Muscle of arm (tissue), 12 donors: ENCODE measurements around the gene GHRL. TPM values are rescaled to one million over a fixed set of nuclear protein-coding genes. Genes with fewer than 3 reads are reported as not detected.
A peak's percentile ranks its signal among the peaks of the same experiment; 100 is the strongest.
"Not testable (repeated sequence)": the region's sequence is repeated elsewhere in the genome, so short reads cannot be mapped to it uniquely, and the experiment has no call there.

Source experiments
- DNase-seq: peaks from one replicate; pipeline ENCODE4 v3.0.0-alpha.2; 2013
- polyA plus RNA-seq, 12 donors: library from polyadenylated mRNA; unstranded; fragments of 120-200 nt; gene quantifications; one replicate each; pipeline ENCODE4 v1.2.1, GENCODE V29; 2013; ENCODE audit not compliant: insufficient read length in 12 of 12

The GHRL gene
- polyA plus RNA-seq, 12 donors = 0.27 to 1.8 (median 1.0) TPM; not detected in 2

DNA sequence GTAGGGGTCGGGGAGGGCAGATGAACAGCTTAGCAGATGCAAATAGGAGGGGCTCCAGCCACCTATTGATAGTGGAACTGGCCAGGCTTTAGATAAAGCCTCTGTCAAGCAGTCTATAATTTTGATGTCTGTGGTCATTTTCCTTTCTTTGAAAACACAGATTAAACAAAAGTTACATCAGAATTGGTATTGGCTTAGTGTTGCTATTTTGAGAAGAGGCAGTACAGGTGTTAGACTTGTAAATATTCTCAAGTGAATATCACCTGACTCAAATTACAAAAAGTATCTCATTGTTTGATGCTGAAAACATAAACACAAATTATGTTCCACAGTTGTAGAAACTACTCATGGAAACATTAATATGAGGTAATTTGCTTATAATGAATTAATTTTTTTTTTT lies 18.1 kb downstream of the GHRL start:
- DNase-seq = no peak

DNA sequence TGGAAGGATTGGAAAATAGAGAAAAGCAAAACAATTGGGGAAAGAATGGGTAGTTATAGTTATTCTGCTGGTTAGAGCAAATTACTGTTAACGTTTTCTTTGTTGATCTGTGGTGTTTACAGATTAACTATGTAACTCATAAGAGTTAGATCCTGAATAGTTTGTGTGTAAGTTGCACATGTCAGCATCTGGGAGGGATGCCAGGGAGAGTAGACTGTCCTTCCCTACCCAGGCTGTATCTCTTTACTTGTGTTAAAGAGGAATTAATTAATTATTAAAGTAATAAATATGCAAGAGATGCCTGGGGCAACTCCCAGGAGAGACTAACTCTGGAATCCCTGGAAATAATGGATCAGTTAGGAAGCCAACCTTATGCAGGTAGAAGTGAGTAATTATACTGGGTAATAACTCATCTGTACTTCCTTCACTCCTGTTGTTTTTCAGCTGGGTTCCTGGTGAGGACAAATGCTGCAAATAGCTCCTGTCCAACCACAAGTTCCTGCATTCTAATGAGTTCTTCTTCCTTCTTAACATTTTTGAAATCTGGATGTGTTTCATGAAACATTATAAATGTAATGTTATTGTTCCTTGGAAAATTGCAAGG lies 18.9 kb downstream of the GHRL start:
- DNase-seq = no peak

DNA sequence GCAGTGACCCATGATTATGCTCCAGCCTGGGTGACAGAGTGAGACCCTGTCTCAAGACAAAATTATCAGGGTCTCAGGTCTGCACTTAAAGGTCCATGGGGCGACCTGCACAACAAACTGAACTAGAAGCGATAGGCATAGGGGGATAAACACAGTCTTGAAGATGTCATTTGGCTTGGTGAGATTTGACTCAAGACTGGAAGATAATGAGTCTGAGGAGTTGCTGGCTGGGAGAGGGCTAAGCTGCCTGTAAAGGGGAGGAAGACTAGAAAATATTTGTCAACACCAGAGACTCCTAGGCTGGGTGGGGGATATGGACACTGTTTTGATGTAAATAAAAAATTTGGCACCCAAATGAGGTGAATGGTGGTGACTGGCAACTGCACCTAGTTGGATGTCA lies 19.8 kb downstream of the GHRL start:
- no peak for DNase-seq

DNA sequence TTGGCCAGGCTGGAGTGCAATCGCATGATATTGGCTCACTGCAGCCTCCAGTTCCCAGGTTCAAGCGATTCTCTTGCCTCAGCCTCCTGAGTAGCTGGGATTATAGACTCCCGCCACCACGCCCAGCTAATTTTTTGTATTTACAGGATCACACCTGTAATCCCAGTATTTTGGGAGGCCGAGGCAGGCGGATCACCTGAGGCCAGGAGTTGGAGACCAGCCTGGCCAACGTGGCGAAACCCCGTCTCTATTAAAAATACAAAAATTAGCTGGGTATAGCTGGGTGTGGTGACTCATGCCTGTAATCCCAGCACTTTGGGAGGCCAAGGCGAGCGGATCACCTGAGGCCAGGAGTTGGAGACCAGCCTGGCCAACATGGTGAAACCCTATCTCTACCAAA lies 20.3 kb downstream of the GHRL start:
- DNase-seq = not testable (repeated sequence)

DNA sequence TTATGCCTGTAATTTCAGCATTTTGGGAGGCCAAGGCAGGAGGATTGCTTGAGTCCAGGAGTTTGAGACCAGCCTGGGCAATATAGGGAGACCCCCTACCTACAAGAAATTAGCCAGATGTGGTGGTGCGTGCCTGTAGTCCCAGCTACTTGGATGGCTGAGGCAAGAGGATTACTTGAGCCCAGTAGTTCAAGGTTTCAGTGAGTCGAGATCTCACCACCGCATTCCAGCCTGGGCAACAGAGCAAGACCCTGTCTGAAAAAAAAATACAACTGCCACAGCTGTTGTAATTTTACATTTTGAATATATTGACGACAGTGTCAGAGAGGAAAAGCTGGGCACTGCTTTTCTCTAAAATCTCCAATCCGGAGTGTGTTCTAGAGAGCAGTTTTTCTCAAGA lies 23.3 kb downstream of the GHRL start:
- DNase-seq = no peak

DNA sequence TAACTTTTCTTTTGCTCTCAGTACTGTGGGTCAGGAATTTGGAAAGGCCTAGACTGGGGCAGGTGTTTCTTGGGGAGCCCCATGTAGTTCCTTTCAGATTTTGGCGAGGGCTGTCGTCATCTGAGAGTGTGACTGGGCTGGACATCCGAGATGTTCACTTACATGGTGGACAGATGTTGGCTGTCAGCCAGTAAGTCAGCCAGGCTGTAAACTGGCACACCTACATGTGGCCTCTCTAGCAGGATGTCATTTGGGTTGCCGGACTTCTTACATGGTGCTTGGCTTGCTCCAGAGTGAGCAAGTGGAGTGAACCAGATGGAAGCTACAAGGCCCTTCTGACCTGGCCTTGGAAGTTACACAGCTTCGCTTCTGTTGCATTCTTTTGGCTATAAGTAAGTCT lies 23.8 kb downstream of the GHRL start:
- DNase-seq = no peak

DNA sequence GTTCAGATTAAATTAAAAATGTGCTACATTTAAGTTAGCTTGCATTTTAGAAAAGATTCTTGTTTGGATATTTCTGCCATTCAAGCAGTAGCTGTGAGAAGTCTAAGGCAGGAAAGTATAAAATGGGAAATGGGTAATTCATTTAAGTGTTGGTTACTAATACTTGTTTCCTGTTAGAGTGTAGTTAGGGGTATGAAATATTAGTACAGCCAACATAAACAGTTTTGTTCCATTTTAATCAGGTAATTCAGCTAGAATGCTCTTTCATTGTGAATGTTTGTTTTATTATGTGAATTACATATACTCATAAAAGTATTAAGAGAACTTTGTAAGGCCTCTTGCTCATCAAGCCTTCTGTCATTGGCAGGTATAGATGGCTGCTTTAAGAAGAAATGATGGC lies 24.6 kb downstream of the GHRL start:
- DNase-seq = no peak

DNA sequence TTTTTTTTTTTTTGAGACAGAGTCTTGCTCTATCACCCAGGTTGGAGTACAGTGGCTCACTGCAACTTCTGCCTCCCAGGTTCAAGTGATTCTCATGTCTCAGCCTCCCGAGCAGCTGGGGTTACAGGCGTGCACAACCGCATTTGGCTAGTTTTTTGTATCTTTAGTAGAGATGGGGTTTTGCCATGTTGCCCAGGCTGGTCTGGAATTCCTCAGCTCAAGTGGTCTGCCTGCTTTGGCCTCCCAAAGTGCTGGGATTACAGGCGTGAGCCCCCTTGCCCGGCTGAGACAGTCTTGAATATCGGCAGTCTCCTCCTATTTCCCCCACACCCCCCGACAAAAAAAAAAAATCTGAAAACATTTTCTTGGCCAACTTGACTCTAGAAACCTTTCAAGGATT lies 25.8 kb downstream of the GHRL start:
- not testable (repeated sequence) for DNase-seq

DNA sequence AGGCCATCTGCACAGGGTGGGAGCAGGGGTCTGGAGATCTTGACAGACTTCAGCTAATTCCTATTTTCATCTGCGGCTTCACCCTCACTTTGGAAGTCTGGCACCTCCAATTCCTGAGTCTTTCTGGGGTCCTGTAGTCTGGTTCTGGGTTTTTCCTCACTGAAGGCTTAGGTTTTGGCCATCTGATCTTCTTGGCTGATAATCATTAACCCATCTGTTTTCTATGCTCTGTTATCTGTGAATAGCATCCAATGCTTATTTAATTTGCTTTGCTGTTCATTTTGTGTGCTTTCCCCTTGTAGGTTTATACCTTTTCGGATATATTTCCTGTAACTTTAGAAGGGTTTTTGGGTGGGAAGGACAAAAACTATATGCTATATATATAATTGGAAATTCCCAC lies 26.9 kb downstream of the GHRL start:
- no peak for DNase-seq

DNA sequence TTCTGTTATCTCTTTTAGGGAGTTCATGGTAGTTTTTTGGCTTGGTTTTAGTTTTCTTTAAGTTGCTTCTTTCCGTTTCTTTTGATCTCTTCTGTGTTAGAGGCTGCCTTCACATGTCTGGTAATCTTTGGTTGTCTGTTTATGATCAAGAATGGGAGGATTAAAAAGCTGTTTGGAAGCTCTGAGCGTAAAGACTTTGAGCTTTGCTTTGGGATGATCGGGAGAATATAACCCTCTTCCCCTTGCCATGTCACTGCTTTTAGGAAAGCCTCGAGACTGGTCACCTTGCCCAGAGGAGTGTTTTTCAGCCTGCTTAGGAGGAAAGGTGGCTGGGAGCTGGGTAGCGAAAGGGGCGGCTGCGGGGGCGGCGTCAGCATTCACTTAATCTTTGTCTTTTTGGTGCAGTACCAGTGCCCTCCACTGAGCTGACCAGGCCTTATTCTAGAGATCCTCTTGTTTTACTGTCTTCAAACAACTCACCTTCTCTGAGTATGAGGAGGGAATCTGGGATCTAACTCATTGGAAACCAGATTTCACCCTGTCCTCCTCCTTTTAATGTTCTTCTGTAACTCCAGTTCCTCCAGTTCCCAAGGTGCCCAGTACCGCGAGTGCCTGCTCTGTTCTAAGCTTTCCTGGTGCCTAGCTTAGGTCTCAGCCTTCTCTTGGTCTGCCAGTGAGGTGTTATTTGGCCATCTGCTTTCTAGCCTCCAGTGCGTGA lies 28.9 kb downstream of the GHRL start:
- no peak for DNase-seq

DNA sequence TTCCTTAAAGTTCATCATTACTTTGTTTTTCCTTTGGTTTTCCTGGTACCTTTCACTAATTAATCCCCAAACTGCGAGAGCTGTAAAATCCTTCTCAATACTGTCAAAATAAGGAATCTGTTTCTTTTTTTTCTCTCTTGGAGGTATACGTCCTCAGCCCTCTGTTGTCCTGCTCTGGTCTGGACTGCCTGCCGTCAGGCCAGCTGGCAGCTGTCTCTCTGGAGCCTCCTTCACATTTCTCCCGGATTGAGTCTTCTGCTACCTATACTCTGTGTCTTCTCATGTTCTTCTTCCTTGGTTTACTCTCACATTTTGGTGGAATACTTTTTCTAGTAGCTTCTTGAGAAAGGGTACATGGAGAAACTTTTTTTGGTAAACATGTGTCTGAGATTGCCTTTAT lies 30.7 kb downstream of the GHRL start:
- DNase-seq = no peak

DNA sequence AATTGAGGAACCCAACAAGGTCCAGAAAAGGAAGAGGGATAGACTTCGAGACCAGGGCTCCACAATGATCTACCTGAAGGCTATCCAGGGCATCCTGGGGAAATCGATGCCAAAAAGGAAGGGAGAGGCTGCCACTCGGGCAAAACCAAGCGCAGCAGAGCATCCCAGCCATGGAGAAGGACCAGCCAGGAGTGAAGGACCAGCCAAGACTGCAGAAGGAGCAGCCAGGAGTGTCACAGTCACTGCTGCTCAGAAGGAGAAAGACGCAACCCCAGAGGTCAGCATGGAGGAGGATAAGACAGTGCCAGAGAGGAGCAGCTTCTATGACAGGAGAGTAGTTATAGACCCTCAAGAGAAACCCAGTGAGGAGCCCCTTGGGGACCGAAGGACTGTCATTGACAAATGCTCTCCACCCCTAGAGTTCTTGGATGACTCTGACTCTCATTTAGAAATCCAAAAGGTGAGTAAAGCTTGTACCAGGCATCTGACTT lies 32.5 kb downstream of the GHRL start:
- no peak for DNase-seq

DNA sequence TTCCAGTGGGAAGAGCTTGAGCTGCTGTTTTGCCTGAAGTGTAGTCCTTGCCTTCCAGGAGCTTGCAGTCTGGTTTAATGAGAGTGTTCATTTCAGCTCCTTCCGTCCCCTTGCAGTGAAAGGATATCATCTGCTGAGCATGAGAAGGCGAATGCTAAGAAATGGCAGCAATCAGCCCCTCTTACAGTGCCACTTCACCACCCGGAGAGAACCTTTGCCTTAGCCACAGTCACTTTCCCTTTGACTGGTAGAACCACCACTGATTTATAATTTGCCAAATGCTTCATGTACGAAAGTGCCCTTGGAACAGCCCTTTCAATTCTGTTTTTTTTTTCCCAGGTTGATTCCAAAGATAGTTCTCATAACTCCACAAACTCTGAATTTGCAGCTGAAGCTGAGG lies 32.9 kb downstream of the GHRL start:
- DNase-seq = no peak

DNA sequence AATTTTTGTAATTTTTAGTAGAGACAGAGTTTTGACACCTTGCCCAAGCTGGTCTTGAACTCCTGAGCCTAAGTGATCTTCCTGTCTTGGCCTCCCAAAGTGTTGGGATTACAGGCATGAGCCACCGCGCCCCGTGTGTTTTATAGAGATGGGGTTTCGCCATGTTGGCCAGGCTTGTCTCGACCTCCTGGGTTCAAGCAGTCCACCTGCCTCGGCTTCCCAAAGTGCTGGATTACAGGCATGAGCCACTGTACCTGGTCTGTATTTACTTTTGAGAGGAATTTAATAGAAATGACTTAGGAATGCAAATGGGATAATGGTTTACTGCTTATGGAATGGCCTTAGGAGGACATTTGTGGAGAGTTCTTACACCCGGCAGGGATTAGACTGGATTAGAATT lies 33.7 kb downstream of the GHRL start:
- no peak for DNase-seq

DNA sequence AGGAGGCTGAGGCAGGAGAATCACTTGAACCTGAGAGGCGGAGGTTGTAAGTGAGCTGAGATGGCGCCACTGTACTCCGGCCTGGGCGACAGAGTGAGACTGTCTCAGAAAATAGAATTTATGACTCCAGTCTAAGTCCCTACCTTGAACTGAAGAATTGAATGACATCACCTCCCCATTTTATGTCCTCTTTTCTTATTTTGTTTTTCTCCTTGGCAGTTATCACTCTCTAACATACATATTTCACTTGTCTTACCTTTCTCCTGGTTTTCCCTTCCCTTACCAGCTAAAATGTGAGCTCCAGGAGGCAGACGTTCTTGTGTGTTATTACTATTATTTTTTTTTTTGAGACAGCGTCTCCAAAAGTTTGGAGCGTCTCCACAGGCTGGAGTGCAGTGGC lies 36.9 kb downstream of the GHRL start:
- DNase-seq = no peak

DNA sequence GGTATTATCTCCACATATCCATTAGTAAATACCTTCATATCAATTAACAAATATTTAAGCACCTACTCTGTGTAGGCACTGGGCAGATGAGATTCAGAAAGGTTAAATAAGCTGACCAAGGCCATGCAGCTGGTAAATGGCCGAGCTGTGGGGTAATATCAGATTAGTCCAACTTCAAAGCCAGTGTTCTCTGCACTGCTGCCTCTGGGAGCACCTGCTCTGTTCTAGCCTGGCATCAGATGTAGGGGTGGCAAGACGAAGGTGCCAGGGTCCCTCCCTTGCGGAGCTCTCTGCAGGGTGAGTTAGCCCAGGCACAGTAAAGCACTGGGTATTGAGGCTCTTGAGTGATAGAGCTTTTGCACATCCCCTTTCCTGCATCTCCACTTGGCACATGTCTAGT lies 39.0 kb downstream of the GHRL start:
- DNase-seq = no peak

DNA sequence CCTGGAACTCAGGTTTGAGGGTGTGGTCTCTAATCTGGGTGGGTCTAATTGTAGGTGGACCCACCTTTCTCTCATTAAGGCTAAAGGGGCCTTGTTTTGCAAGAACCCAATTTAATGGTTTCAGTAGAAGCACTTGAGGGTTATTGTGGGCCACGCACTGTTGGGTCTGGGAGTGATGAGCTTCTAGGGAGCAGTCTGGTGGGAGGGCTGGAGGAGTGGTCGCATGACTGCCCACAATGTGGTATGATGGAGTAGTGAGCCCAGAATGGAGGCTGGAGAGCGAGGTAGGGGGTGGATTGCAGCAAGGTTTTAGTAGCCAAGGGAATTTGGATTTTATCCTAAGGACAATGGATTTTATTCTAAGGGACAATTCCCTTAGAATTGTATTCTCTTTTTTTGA lies 41.7 kb downstream of the GHRL start:
- DNase-seq = no peak

DNA sequence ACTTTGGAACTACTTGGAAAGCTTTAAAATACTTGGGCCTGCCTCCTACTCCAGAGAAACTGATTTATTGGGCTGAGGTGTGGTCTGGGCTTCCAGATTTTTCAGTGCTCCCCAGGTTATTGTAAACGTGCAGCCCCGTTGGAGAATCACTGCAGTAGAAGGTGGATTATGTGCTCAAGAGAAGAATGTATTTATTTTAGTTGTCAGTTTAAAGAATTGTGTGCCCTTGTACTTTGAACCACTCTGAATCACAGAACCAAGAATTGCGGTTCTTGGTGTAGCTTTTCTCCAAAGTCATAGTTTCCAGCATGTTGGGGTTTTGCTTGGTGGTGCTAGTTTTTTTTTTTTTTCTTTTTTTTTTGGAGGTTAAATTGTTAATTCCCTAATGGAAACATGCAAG lies 42.9 kb downstream of the GHRL start:
- DNase-seq = no peak

DNA sequence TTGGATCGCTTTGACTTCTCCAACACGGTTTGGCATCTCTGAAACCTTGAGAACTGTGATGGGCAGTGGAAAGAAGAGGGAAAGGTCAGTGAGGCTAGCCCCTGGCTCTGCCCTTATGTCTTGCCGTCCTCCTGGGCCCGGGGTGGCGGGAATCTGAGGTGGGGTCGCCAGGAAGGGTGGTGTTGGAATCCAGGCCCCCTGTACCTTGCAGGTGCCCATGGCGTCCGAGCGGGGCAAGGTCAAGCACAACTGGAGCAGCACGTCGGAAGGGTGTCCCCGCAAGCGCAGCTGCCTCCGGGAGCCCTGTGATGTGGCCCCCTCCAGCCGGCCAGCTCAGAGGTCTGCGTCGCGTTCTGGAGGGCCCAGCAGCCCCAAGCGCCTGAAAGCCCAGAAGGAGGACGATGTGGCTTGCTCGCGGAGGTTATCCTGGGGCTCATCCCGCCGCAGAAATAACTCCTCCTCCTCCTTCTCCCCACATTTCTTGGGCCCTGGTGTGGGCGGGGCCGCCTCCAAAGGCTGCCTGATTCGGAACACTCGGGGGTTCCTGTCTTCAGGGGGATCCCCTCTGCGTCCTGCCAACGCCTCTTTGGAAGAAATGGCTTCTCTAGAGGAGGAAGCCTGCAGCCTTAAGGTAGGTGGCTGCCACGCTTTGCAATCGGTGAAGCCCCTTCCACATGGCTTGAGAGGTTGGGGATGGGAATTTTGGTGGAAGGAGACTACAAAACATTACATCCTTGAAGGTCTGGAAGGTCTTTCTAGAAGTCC lies 43.6 kb downstream of the GHRL start:
- no peak for DNase-seq

DNA sequence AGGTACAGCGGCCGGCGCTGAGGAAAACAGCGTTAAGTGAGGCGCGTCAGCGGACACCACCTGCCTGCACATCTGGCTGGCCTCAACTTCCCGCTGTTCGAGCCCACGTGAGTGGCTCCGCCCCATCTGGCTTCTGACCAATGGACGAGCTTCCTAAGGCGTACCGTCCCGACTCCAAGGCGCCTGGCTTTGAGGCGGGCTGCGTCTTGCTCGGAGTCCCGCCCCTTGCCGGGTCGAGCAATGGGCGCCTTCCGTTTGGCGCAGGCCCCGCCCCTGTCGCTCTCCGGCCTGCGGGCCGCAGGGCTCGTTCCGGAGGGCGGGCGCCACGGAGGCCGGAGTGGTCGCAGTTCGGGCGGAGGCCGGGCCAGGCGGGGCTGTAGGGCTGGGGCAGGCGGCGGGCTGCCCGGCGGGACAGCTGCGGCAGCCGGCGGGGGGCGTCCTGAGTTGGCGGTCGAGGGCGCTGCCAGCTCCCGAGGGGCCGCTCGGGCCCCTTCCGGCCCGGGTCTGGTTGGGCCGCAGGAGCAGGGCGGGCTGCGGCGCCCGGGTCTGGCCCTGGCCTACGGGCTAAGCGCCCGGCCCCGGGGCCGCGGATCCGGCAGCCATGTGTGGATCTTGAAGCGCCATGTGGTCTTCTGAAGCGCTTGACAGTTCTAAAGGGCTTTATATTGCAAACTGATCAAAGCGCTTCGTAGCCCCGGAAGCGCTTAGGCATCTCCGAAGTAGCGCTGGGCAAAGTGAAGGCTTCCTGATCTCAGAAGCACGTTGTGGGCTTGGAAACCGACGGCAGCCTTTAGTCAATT lies 44.4 kb downstream of the GHRL start, which contains the start of gene TATDN2:
Gene TATDN2, plus strand, starts transcription at position 276 of the 800 bp plus-strand sequence. CDS start 742 bp downstream, outside the sequence.
- peak; percentile 96 for DNase-seq

DNA sequence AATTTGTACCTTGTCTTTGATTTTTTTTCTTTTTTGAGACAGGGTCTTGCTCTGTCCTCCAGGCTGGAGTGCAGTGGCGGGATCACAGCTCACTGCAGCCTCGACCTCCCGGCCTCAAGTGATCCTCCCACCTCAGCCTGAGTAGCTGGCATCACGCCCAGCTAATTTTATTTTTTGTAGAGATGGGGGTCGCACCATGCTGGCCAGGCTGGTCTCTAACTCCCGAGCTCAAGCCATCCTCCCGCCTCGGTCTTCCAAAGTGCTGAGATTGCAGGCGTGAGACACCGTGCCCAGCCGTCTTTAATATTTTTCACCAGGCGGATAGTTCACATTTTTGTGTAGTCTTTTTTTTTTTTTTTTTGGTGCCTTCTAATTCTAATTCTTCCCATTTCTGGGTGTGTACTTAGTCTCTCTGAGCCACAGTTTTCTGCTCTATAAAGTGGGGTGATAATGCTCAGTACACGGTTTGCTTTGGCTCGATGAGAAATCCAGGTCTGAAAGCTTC lies 45.0 kb downstream of the GHRL start:
- DNase-seq = no peak
